ENCODE results near the gene PLXNA3. TPM values are rescaled to one million over a fixed set of nuclear protein-coding genes. Genes with fewer than 3 reads are reported as not detected.
A peak's percentile ranks its signal among the peaks of the same experiment; 100 is the strongest.

Gene PLXNA3
- total RNA-seq, 1 donor from 2014 or later: 73.0 TPM

DNA sequence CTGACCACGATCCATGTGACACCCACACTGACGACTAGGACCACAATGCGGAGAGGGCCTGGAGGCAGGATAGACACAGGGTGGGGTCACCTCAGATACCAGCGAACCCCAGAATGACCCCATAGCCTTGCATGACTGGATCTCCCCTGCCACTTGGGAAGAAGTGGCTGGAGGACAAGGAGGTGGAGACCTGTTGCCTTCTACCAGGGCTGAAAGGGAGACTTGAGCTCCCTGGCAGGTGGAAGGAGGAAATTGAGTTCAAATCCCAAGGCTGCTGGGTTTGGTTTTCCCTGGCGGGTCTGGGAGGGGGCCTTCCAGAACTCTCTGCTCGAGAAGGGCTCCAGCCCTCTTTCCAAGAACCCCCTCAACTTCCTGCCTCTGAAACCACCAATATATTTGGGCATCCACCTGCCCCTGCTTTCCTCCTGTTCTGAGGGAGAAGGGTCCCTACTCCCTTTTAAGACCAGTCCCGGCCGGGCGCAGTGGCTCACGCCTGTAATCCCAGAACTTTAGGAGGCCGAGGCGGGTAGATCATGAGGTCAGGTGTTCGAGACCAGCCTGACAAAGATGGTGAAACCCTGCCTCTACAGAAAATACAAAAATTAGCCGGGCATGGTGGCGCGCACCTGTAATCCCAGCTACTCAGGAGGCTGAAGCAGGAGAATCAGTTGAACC, 54.9 kb downstream of the PLXNA3 start:
- intact Hi-C loops (cut with DNase I): no loop called here
- DNase-seq (ENCODE audit: low spot score) (no peak), ATAC-seq (no peak)

DNA sequence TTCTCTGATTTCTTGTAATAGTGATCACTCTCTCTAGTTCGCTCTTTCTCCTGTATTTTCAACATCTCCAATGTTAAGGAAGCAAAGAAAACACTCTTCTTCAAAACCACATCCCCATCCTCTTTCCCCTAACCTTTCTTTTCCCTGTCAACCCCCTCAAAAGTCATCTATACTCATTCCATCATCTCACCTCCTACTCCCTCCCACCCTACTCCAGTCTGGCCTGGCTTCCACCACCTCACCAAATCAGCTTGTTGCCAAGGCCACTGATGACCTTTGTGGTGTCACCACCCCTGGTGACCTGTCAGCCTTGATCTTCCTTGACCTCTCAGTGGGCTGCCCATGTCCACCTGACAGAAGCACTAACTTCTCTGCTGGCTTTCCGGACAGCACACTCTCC, 55.6 kb downstream of the PLXNA3 start:
- intact Hi-C loops (cut with DNase I): no loop called here
- ATAC-seq (no peak), DNase-seq (ENCODE audit: low spot score) (no peak)

DNA sequence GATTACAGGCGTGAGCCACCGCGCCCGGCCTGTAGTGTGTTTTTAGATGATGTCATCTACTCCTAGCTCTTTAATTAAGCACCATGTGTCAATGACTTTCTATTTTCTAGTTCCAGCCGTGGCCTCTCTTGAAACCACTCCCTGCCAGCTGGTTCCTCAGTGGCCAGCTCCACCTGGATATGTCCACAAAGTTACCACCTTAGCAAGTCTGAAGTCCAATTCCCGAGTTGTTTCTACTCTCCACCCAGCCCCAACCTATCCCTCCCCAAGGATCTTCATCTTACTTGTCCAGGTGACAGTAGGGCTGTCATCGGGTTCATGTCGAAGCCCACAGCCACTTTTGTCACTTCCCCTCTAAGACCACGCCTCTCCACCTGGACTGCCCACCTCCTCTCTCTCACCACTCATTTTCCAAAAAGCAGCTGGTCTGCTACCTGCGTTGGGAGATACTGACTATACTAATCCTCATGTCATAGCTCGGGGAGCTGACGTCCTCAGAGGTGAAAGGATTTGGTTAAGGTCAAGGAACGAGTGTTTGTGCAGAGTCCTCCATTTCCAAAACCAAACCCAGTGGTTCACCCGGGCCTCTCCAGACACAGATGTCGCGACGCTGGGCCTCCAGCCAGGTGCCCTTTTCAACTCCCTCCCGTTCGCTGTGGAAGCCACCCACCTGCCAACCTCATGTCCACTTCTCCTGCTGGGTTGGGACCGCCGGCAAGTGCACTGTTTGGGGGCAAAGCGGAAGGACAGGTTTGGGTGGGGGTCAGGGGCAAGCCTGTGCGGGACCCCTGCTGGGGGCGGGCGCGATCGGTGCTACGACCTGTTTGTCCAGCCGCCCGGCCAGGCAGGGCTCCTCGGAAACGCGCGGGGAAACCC, 57.2 kb downstream of the PLXNA3 start:
- intact Hi-C loops (cut with DNase I): no loop called here
- ATAC-seq (no peak), DNase-seq (ENCODE audit: low spot score) (no peak)

DNA sequence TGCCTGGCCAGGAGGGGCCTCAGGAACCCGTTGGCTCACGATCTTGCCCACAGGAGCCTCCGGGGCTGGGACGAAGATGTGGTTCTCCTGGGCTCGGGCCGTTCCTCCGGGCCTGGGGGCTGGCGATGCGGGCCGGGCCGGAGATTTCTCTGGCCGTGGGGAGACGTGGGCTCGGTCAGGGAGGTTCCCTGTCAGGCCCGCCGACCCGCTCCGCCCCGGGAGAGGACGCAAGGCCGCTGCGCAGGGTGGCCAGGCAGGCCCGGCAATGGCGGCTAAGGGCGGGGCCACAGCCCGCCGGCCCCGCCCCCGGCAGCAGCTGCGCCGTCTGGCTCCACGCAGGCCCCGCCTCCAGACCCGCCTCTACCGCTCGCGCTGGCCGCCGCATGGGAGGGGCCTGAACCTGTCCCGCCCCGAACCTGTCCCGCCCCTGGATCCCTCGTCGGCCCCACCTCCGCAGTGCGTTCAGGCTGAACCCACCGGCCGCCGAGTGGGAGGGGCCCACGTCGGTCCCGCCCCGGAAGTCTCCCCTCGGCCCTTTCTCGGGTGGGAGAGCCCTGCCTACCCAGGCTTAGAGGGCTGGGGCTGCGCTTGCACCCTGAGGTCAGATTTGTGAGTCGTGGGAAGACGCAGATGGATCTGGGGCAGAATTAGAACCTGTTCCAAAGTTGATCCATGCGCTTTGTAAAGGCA, 58.0 kb downstream of the PLXNA3 start, which contains the start of gene FAM3A:
FAM3A (minus strand) TSS at position 267 of the 690 bp plus-strand sequence. CDS start 460 bp downstream, outside the sequence.
- intact Hi-C loops (cut with DNase I): no loop called here
- DNase-seq (ENCODE audit: low spot score): peak; percentile 96
- peak; percentile 97 for ATAC-seq

DNA sequence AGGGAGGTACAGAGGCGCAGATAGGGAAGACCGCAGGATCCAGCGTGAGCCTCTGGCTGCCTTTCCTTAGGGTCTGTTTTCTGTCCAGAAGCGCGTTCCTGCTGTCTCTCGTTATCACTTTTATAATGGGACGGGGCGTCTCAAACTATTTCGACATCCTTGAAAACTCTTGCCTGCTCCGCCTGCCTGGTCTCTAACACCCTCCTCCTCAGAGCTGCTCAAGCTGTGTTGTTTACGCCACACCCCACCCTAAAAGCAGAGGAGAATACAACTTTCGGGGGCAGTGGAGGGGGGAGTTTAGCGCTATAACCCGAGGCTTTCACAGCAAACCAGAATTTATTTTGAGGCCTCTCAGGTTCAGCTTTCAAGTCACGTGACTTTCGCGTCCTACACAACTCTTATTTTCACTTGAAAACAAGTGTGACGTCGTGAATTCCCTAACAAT, 58.6 kb downstream of the PLXNA3 start:
- ATAC-seq (peak; percentile 70), DNase-seq (ENCODE audit: low spot score) (no peak)
- intact Hi-C loops (cut with DNase I): no loop called here

DNA sequence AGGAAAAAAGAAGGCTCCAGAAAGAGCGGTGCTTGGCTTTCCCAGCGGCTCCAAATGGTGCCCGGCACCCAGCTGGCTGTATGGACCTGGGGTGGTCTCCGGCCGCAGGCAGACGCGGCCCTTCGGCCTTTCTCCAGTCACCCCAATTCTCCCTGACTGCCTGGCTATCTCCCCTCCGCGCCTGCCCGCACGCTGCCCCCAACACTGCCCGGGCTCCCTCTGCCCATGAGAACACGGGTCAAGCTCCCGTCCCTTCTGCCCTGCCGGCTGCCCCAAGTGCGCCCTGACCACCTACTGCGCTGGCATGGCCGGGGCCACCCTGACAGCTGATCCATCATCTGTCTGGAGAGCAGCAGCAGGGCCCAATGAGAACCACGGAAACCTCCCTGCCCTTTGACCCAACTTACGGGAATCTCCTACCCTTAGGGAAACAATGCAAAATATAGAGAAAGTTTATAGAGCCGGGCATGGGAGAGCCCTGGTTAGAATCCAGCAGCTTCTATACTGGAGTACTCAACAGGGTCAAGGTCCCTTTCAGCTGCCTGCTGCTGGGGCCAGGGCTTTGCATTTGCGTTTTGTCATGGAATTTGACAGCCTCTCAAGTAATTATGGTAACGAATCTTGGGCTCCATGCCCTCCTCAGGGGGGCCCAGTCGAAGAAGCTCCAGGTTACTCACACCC, 59.2 kb downstream of the PLXNA3 start:
- intact Hi-C loops (cut with DNase I): no loop called here
- ATAC-seq (peak; percentile 33), DNase-seq (ENCODE audit: low spot score) (no peak)

DNA sequence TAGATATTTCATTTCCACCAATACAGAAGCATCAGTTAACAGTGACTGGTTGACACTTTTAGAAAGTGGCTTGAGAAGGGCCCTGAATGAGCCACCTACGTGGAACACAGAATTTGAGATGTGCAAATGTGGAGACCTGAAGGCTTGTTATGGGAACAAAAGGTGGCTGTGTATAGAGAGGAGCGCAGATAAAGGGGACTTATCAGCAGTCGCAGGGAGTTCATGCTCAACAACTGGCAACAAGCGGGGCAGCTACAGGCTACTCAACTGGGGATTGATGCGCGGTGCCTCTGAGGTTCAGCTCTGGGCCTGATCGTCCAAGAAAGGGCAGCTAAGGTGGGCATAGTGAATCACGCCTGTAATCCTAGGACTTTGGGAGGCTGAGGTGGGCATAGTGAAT, 61.3 kb downstream of the PLXNA3 start:
- DNase-seq (ENCODE audit: low spot score) (no peak), ATAC-seq (no peak)
- intact Hi-C loops (cut with DNase I): no loop called here

DNA sequence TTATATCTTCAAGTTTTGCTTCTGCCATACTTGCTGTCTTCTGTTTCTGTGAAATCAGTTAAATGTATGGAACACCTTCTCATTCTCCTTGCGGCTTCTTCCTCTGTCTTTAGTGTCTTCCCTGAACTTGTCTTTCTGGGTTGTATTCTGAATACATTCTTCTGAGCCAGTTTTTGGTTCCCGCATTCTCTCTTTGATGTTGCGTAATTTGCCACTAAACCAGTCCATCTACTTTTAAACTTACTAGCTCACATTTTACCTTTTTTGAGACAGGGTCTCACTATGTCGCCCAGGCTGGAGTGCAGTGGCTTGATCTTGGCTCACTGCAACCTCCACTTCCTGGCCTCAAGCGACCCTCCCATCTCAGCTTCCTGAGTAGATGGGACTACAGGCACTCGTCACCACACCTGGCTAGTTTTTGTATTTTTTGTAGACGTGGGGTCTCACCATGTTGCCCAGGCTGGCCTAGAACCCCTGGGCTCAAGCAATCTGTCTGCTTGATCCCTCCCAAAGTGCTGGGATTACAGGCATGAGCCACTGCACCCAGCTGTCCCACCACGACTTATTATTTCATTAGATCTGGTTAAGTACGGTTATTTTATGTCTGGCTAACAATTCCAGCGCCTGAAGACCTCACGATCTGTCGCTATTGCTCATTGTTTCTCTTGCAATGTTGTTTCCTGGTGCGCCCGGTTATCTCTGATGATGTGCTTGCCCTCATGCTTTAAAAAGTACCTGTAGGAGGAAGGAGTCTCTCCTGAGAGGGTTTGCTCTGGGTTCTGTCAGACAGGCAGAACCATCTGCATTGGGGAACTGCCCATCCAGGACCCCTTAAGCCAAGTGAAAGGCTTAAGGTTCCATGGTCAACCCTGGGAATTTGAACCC, 67.8 kb downstream of the PLXNA3 start:
- DNase-seq (ENCODE audit: low spot score) (no peak), ATAC-seq (no peak)
- intact Hi-C loops (cut with DNase I): no loop called here

DNA sequence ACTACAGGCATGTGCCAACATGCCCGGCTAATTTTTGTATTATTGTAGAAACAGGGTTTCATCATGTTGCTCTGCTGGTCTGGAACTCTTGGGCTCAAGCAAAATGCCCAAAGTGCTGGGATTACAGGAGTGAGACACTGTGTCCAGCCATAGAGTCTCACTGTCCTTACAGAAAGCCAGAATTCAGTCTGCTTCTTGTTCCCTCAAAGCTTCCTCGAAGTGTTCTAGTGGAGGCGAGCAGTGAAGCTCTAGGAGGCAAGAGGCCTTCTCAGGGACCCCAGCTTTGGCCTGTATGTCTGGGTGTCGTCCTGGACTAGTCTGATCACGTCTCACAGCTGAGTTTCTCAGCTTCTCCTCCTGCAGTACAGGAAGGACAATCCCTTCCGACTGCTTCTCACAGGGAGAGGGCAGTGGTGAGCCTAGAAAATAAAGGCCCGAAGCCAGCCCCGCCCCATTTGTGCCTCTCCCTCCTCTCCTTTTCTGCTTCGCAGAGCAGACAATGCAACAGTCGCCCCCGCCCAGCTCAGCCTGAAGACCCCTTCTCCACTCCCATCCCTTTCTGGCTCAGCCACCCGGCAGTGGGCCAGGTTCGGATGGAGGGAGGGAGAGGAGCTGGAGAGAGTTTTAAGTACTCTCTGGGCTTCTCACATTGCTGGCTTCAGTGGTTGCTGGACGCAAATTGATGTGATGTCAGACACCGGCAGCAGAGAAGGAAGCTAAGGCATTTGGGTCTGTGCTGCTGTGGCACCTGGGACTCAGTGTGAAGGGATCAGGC, 69.0 kb downstream of the PLXNA3 start:
- intact Hi-C loops (cut with DNase I): no loop called here
- ATAC-seq (peak; percentile 90), DNase-seq (ENCODE audit: low spot score) (peak; percentile 85)

Small RNAs within 50 kb of the gene (microRNA-seq; reads per million reads assigned to microRNA genes)
- not detected for gene MIR6858

Other genes starting within 250 kb of the PLXNA3 start
- gene OPN1MW2, start 238.5 kb upstream of the PLXNA3 start, total RNA-seq: not detected
- not detected for gene OPN1MW3, start 200.7 kb upstream of the PLXNA3 start, total RNA-seq
- gene TEX28, start 163.2 kb upstream of the PLXNA3 start, total RNA-seq: not detected
- 0.18 TPM for gene TKTL1, start 162.5 kb upstream of the PLXNA3 start, total RNA-seq
- gene FLNA, start 83.6 kb upstream of the PLXNA3 start, total RNA-seq: 1,228 TPM
- gene EMD, start 79.0 kb upstream of the PLXNA3 start, total RNA-seq: 61.5 TPM
- 2,095 TPM for gene RPL10, start 59.9 kb upstream of the PLXNA3 start, total RNA-seq
- gene DNASE1L1, start 49.0 kb upstream of the PLXNA3 start, total RNA-seq: 18.4 TPM
- 56.7 TPM for gene TAFAZZIN, start 46.7 kb upstream of the PLXNA3 start, total RNA-seq
- gene ATP6AP1, start 29.6 kb upstream of the PLXNA3 start, total RNA-seq: 59.1 TPM
- gene GDI1, start 21.1 kb upstream of the PLXNA3 start, total RNA-seq: 177 TPM
- 51.1 TPM for gene FAM50A, start 14.1 kb upstream of the PLXNA3 start, total RNA-seq
- gene LAGE3, start 21.0 kb downstream of the PLXNA3 start, total RNA-seq: 10.6 TPM
- 29.4 TPM for gene UBL4A, start 28.3 kb downstream of the PLXNA3 start, total RNA-seq
- 17.7 TPM for gene SLC10A3, start 32.3 kb downstream of the PLXNA3 start, total RNA-seq
- 40.3 TPM for gene FAM3A, start 58.0 kb downstream of the PLXNA3 start, total RNA-seq
- gene G6PD, start 88.6 kb downstream of the PLXNA3 start, total RNA-seq: 50.4 TPM
- 25.2 TPM for gene IKBKG, start 89.3 kb downstream of the PLXNA3 start, total RNA-seq
- not detected for gene CTAG1A, start 126.9 kb downstream of the PLXNA3 start, total RNA-seq
- gene CTAG1B, start 161.0 kb downstream of the PLXNA3 start, total RNA-seq: not detected
- gene CTAG2, start 195.3 kb downstream of the PLXNA3 start, total RNA-seq: not detected